Fibroblast of skin of right biceps (primary cell): ENCODE results near the gene NFAM1.
A peak's percentile ranks its signal among the peaks of the same experiment; 100 is the strongest.

Source experiments
- DNase-seq: peaks from one replicate; pipeline ENCODE4 v3.0.0-alpha.2; 2013

NFAM1 gene

GRCh38 chr22:42414021-42414420 lies 18.2 kb downstream of the NFAM1 start:
- no peak for DNase-seq

- no peak for DNase-seq
Measured at GRCh38 chr22:42412744-42413333, 19.4 kb downstream of the NFAM1 start.

- no peak for DNase-seq
Measured at GRCh38 chr22:42410708-42411107, 21.5 kb downstream of the NFAM1 start.

GRCh38 chr22:42408810-42409529 lies 23.2 kb downstream of the NFAM1 start:
- no peak for DNase-seq

- DNase-seq: no peak
Measured at GRCh38 chr22:42408276-42408675, 23.9 kb downstream of the NFAM1 start.

GRCh38 chr22:42404266-42404665 lies 27.9 kb downstream of the NFAM1 start:
- no peak for DNase-seq

- peak; percentile 5 for DNase-seq
Measured at GRCh38 chr22:42401535-42402334, 30.5 kb downstream of the NFAM1 start.

- DNase-seq: no peak
Measured at GRCh38 chr22:42400811-42401534, 31.2 kb downstream of the NFAM1 start.

- DNase-seq: peak; percentile 14
Measured at GRCh38 chr22:42399315-42400271, 32.6 kb downstream of the NFAM1 start.

- no peak for DNase-seq
Measured at GRCh38 chr22:42397332-42398249, 34.6 kb downstream of the NFAM1 start.

GRCh38 chr22:42396621-42397331 lies 35.4 kb downstream of the NFAM1 start:
- no peak for DNase-seq

GRCh38 chr22:42389143-42389542 lies 43.1 kb downstream of the NFAM1 start:
- no peak for DNase-seq

GRCh38 chr22:42388130-42388797 lies 43.9 kb downstream of the NFAM1 start:
- DNase-seq: peak; percentile 24

- DNase-seq: no peak
Measured at GRCh38 chr22:42387631-42388030, 44.6 kb downstream of the NFAM1 start.

GRCh38 chr22:42385696-42386095 lies 46.5 kb downstream of the NFAM1 start:
- DNase-seq: no peak

- DNase-seq: no peak
Measured at GRCh38 chr22:42384506-42384905, 47.7 kb downstream of the NFAM1 start.

- DNase-seq: no peak
Measured at GRCh38 chr22:42383851-42384417, 48.3 kb downstream of the NFAM1 start.

GRCh38 chr22:42383287-42383686 lies 48.9 kb downstream of the NFAM1 start:
- no peak for DNase-seq
